ENCODE results near the gene YES1.

GRCh38 chr18:813172-814071 lies 1.4 kb upstream of the YES1 start:
- TF ChIP-seq, protein P1, sequence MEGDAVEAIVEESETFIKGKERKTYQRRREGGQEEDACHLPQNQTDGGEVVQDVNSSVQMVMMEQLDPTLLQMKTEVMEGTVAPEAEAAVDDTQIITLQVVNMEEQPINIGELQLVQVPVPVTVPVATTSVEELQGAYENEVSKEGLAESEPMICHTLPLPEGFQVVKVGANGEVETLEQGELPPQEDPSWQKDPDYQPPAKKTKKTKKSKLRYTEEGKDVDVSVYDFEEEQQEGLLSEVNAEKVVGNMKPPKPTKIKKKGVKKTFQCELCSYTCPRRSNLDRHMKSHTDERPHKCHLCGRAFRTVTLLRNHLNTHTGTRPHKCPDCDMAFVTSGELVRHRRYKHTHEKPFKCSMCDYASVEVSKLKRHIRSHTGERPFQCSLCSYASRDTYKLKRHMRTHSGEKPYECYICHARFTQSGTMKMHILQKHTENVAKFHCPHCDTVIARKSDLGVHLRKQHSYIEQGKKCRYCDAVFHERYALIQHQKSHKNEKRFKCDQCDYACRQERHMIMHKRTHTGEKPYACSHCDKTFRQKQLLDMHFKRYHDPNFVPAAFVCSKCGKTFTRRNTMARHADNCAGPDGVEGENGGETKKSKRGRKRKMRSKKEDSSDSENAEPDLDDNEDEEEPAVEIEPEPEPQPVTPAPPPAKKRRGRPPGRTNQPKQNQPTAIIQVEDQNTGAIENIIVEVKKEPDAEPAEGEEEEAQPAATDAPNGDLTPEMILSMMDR (optimal IDR thresholded peaks at IDR 0.05 in 1 of 3, IDR thresholded peaks at IDR 0.05 in 1 of 3, conservative IDR thresholded peaks at IDR 0.05 in 1 of 3; ENCODE audit: extremely low read depth in 1 of 3, insufficient read depth in 2 of 3, low read length in 3 of 3): no peak
- TF ChIP-seq EZH2 (IDR thresholded peaks at IDR 0.05; ENCODE audit: low read length): no peak

Measured in keratinocyte (primary cell).